Activated CD8-positive, alpha-beta T cell treated with anti-CD3 and anti-CD28 coated beads for 36 hours (primary cell): ENCODE results near the gene CFAP141. TPM values are rescaled to one million over a fixed set of nuclear protein-coding genes. Genes with fewer than 3 reads are reported as not detected.

Experiments used
- ATAC-seq: fragments of 200-7000 bp; cut with Tn5 transposase; one replicate; pipeline ENCODE4 v1.10.0; 2021; ENCODE audit warnings: mild to moderate bottlenecking, moderate library complexity
- CTCF ChIA-PET: fragments of 350-600 bp; sonication (Branson Sonifier 250); formaldehyde crosslinking; loops from one replicate; lab custom pipeline; 2021; ENCODE audit warnings: antibody characterized with exemption; lab: Charles Lee
- POLR2A ChIA-PET: fragments of 350-600 bp; sonication (Branson Sonifier 250); formaldehyde crosslinking; loops from one replicate; lab custom pipeline; 2021; ENCODE audit warnings: antibody characterized with exemption; lab: Charles Lee
- DNase-seq: peaks from one replicate; pipeline ENCODE4 v3.0.0-alpha.2; 2020
- H3K27ac Mint-ChIP-seq: one replicate; pipeline ENCODE4 v1.8.0; 2021; ENCODE audit warnings: mild to moderate bottlenecking, mixed read lengths
- H3K27me3 Mint-ChIP-seq: one replicate; pipeline ENCODE4 v1.8.0; 2021; ENCODE audit warnings: mixed read lengths
- H3K36me3 Mint-ChIP-seq: one replicate; pipeline ENCODE4 v1.8.0; 2021; ENCODE audit warnings: low read depth, mixed read lengths
- H3K4me1 Mint-ChIP-seq: one replicate; pipeline ENCODE4 v1.8.0; 2021; ENCODE audit warnings: low read depth, mixed read lengths
- H3K4me3 Mint-ChIP-seq: one replicate; pipeline ENCODE4 v1.8.0; 2021; ENCODE audit warnings: mild to moderate bottlenecking, moderate library complexity, mixed read lengths
- H3K9me3 Mint-ChIP-seq: one replicate; pipeline ENCODE4 v1.8.0; 2021; ENCODE audit warnings: mixed read lengths
- intact Hi-C: fragments of 100-400 bp; cut with micrococcal nuclease; formaldehyde crosslinking; loops from one replicate; pipeline ENCODE4 v1.10.0; 2022
- total RNA-seq, 2 experiments: library from RNA; stranded (reverse); gene quantifications; one replicate each; pipeline ENCODE4 v1.2.3, GENCODE V29; 2021
- TF ChIP-seq, protein P1 (sequence below): fragments of 200-600 bp; IDR thresholded peaks from one replicate; pipeline ENCODE4 v1.8.0; 2022; ENCODE audit warnings: antibody characterized with exemption, mild to moderate bottlenecking

CFAP141 gene
- total RNA-seq, 2 experiments from 2014 or later: not detected

DNA sequence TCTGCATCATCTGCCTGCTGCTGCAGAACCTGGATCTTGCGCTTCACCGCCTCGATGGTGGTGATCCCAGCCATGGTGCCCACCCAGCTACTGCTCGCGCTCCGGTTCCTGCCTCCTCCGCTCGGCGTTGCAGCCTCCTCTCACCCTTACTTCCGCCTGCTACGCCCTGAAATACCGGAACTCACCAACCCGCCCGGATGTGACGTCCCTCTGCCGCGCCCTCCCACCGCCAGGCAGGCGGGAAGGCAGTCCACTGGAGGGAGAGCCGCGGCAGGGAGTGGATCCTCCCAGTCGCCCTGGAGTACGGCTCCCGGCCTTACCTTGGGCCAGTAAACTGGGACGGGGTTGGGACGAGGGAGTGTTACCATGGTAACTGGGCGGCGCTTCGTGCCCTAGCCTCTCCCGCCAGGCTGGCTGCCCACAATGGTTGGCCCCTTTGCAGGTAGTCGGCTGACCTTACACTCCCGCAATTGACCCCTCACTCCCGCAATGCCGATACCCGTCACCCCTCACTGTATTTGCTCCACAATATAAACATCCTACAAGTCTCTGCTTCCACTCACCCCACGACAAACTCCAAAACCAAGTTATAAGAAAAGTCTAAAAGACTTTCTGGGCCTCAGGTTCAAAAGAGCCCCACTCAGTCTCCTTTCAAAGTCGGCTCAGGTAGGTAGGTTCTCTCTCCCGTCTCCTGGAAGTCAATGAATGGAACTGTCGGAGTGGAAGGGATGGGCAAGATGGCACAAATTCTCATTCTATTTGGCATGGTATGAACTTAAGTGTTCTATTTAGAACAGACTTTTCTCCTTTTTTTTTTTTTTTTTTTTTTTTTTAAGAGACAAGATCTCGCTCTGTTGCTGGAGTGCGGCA is 22.9 kb downstream of the CFAP141 start:
- ChIA-PET CTCF (interaction anchor here (1.0 to 2.5 kb wide), 4 partner anchors 26 to 416 kb away, joined by 3 to 9 read pairs (median 3); no protein-coding TSS in a partner anchor), POLR2A (interaction anchor here (0.6 to 5.2 kb wide), 7 partner anchors 8 to 596 kb away, joined by 3 to 28 read pairs (median 4); partner anchors contain the start of gene TPM3)
- Mint-ChIP-seq H3K27me3 (no peaks in the 10 kb centered on the region), H3K4me3 (peak overlapping the region; percentile 97), H3K4me1 (peaks cover 41% of the 10 kb centered on the region), H3K9me3 (no peaks in the 10 kb centered on the region), H3K27ac (peak overlapping the region; percentile 99), H3K36me3 (peaks cover 35% of the 10 kb centered on the region)
- intact Hi-C loops: loop anchor here (5.0 kb wide), 2 partner anchors 39 to 144 kb away; partner anchors contain the start of genes ATP8B2 and UBAP2L
- TF ChIP-seq, protein P1, sequence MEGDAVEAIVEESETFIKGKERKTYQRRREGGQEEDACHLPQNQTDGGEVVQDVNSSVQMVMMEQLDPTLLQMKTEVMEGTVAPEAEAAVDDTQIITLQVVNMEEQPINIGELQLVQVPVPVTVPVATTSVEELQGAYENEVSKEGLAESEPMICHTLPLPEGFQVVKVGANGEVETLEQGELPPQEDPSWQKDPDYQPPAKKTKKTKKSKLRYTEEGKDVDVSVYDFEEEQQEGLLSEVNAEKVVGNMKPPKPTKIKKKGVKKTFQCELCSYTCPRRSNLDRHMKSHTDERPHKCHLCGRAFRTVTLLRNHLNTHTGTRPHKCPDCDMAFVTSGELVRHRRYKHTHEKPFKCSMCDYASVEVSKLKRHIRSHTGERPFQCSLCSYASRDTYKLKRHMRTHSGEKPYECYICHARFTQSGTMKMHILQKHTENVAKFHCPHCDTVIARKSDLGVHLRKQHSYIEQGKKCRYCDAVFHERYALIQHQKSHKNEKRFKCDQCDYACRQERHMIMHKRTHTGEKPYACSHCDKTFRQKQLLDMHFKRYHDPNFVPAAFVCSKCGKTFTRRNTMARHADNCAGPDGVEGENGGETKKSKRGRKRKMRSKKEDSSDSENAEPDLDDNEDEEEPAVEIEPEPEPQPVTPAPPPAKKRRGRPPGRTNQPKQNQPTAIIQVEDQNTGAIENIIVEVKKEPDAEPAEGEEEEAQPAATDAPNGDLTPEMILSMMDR: no peak
- peak; percentile 97 for DNase-seq
- ATAC-seq: peak; percentile 74

DNA sequence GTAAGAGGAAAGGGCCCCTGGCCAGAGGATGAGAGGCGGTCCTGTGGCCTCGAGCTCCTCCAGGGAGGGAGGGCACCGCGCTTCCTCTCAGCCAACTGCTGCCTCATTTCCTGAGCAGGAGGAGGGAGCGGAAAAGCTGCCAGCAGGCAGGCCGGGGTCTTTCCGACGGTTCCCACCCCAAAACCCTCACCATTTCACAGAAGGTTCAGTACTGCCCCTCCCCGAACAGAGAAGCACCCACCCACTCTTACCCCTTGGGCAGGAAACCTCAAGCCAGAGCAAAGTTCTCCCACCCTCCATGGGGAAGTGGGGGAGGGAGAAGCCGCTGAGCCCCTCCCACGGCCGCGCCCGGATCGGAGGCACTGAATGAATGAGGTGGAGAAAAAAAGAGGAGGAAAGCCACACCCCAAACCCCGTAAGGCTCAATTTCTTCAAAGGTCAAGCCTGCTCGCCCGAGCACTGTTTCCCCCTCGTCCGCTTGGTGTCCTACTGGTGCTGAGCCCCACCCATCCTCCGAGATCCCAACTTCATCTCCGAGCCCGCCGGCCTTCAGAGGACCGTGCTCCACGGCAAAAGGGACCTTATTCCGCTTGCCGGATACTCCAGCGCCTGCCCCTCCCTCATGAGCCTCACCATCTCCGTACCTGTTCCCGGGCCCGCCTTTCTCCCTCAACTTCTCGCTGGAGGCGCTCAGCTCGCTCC is 23.6 kb downstream of the CFAP141 start:
- Mint-ChIP-seq H3K27ac (peak overlapping the region; percentile 99), H3K27me3 (no peaks in the 10 kb centered on the region)
- POLR2A ChIA-PET: interaction anchor here (0.6 to 5.2 kb wide), 13 partner anchors 9 to 597 kb away, joined by 3 to 28 read pairs (median 3); partner anchors contain the start of gene TPM3

DNA sequence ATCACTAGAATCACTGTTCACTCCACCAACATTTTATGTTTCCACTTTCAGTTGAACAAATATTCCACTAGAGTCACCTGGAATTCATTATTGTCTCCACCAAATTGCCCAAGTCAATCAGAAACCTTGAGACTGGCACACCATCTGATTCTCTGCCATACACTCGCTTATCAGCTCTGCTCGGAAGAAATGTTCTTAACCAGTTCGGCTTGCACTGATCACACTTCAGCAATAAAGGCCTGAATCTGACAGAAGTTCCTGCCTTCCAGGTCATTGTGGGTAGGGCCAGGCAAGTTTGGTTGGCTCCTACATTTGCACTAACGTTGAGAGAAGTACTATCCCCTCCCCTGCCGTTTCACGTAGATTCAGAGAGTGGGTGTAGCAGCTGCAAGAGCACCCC is 24.2 kb downstream of the CFAP141 start:
- intact Hi-C loops: loop anchor here (5.0 kb wide), 2 partner anchors 40 to 145 kb away; partner anchors contain the start of genes ATP8B2 and UBAP2L
- peaks cover 46% of the 10 kb centered on the region for H3K36me3 Mint-ChIP-seq
- peaks cover 55% of the 10 kb centered on the region for H3K4me1 Mint-ChIP-seq
- peak overlapping the region; percentile 97 for H3K4me3 Mint-ChIP-seq
- ChIA-PET CTCF (interaction anchor here (0.7 to 1.2 kb wide), 2 partner anchors 24 to 195 kb away, joined by 3 to 4 read pairs; partner anchors contain the start of gene RAB13), POLR2A (interaction anchor here (0.7 to 5.2 kb wide), 12 partner anchors 10 to 237 kb away, joined by 3 to 28 read pairs (median 5); partner anchors contain the start of gene TPM3)
- H3K27ac Mint-ChIP-seq: peak overlapping the region; percentile 99
- DNase-seq: no peak
- H3K9me3 Mint-ChIP-seq: no peaks in the 10 kb centered on the region
- TF ChIP-seq, protein P1: no peak
- no peak for ATAC-seq
- no peaks in the 10 kb centered on the region for H3K27me3 Mint-ChIP-seq

More for the DNA sequence above, 23.6 kb downstream of the CFAP141 start:
- Mint-ChIP-seq H3K9me3 (no peaks in the 10 kb centered on the region), H3K36me3 (peaks cover 40% of the 10 kb centered on the region), H3K4me1 (peaks cover 49% of the 10 kb centered on the region), H3K4me3 (peak overlapping the region; percentile 97)
- intact Hi-C loops: loop anchor here (5.0 kb wide), 2 partner anchors 40 to 145 kb away; partner anchors contain the start of genes ATP8B2 and UBAP2L
- TF ChIP-seq, protein P1: no peak
- peak; percentile 77 for ATAC-seq
- CTCF ChIA-PET: interaction anchor here (0.7 to 1.2 kb wide), 2 partner anchors 25 to 196 kb away, joined by 3 to 4 read pairs; partner anchors contain the start of gene RAB13
- DNase-seq: peak; percentile 96

DNA sequence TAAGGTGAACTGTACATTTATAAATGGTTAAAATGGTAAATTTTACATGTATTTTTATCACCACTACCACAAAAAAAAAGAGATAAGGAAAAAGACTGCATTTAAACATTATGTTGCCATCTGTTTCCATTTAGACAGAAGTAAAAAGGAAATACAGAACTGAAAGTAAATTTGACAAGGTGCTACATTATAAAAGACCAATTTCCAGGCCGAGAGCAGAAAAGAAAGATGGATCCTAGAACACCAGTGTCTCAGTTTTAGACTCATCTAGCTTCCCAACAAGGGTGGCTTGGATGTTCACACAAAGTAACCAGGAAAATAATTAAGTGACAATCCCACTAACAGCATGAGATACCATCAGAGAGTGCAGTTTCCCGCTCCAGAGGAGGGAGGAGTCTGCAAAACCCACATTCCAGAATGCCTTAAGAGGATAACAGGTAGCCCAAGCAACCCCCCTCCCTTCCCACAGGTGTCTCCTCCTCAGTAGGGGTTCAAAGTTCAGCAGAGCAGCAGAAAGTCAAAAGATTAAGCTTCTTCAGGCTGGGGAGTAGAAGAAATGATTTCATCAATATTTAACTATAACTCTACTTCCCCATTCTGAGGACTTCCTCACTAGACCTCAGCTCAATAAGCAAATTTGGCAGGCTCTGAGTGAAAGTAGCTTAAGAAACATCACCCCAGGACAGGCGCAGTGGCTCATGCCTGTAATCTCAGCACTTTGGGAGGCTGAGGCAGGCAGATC is 26.0 kb downstream of the CFAP141 start:
- CTCF ChIA-PET: interaction anchor here (0.9 to 1.6 kb wide), 2 partner anchors 9 to 145 kb away, joined by 3 to 4 read pairs; partner anchors contain the start of gene ATP8B2
- Mint-ChIP-seq H3K36me3 (peaks cover 59% of the 10 kb centered on the region), H3K4me1 (peaks cover 62% of the 10 kb centered on the region), H3K4me3 (peak overlapping the region; percentile 97), H3K9me3 (no peaks in the 10 kb centered on the region), H3K27ac (peak overlapping the region; percentile 86), H3K27me3 (no peaks in the 10 kb centered on the region)
- DNase-seq (no peak), ATAC-seq (no peak)
- TF ChIP-seq, protein P1: no peak
- intact Hi-C loops: loop anchor here (5.0 kb wide), 2 partner anchors 42 to 147 kb away; partner anchors contain the start of genes ATP8B2 and UBAP2L
- POLR2A ChIA-PET: interaction anchor here (0.6 to 5.2 kb wide), 10 partner anchors 11 to 640 kb away, joined by 3 to 28 read pairs (median 4); partner anchors contain the start of gene NUP210L
